Measurements from ENCODE around the gene CLNK. TPM values are rescaled to one million over a fixed set of nuclear protein-coding genes. Genes with fewer than 3 reads are reported as not detected.

The CLNK gene
- total RNA-seq, 4 donors from 2014 or later: 0.19 TPM; not detected in 3

- 69 to 71% methylated on average over 6 of the region's 6 CpGs for WGBS, 2 donors
- intact Hi-C loops (cut with DNase I): no loop called here
- TF ChIP-seq POLR2A (IDR thresholded peaks at IDR 0.05): no peak
- no peak for TF ChIP-seq CTCF (IDR thresholded peaks at IDR 0.05)
- no peaks in the 10 kb centered on the region for H3K9me3 ChIP-seq
- H3K36me3 ChIP-seq: no peaks in the 10 kb centered on the region
- H3K27me3 ChIP-seq: no peaks in the 10 kb centered on the region
- H3K27ac ChIP-seq: no peak overlapping the region
- DNase-seq: no peak
- H3K4me1 ChIP-seq: peaks cover 0 to under 1% (median 0%) of the 10 kb centered on the region in 3 donors
- no peak overlapping the region for H3K4me3 ChIP-seq
These were observed 4.3 kb upstream of the CLNK start for GRCh38 chr4:10688846-10689245.

GRCh38 chr4:10688022-10688421 is 3.5 kb upstream of the CLNK start:
- no peaks in the 10 kb centered on the region for H3K36me3 ChIP-seq
- no peak overlapping the region for H3K27ac ChIP-seq
- no peak for DNase-seq
- H3K9me3 ChIP-seq: no peaks in the 10 kb centered on the region
- WGBS, 2 donors: 85 to 89% methylated on average over 3 of the region's 3 CpGs
- no peak overlapping the region for H3K4me3 ChIP-seq
- no peaks in the 10 kb centered on the region for H3K4me1 ChIP-seq
- no peaks in the 10 kb centered on the region for H3K27me3 ChIP-seq
- intact Hi-C loops (cut with DNase I): no loop called here
- TF ChIP-seq POLR2A (IDR thresholded peaks at IDR 0.05): no peak
- no peak for TF ChIP-seq CTCF (IDR thresholded peaks at IDR 0.05)

- DNase-seq: no peak
- Histone ChIP-seq H3K9me3 (no peaks in the 10 kb centered on the region), H3K27ac (no peak overlapping the region), H3K27me3 (no peaks in the 10 kb centered on the region), H3K4me3 (no peak overlapping the region), H3K4me1 (no peaks in the 10 kb centered on the region), H3K36me3 (no peaks in the 10 kb centered on the region)
- intact Hi-C loops (cut with DNase I): no loop called here
- WGBS, 2 donors: 79 to 80% methylated on average over 5 of the region's 5 CpGs
- TF ChIP-seq POLR2A (IDR thresholded peaks at IDR 0.05): no peak
- no peak for TF ChIP-seq CTCF (IDR thresholded peaks at IDR 0.05)
These were observed 3.0 kb upstream of the CLNK start for GRCh38 chr4:10687526-10687925.

- WGBS, 2 donors: 81% methylated on average over 3 of the region's 3 CpGs
These were observed 2.2 kb downstream of the CLNK start for GRCh38 chr4:10682397-10682796.

More at GRCh38 chr4:10682397-10682796, 2.2 kb downstream of the CLNK start:
- no peak for TF ChIP-seq CTCF (IDR thresholded peaks at IDR 0.05)
- TF ChIP-seq POLR2A (IDR thresholded peaks at IDR 0.05): no peak
- no peak overlapping the region for H3K27ac ChIP-seq
- no peaks in the 10 kb centered on the region for H3K4me1 ChIP-seq
- no peaks in the 10 kb centered on the region for H3K9me3 ChIP-seq
- no peaks in the 10 kb centered on the region for H3K27me3 ChIP-seq
- no peak overlapping the region for H3K4me3 ChIP-seq
- no peak for DNase-seq
- intact Hi-C loops (cut with DNase I): no loop called here
- H3K36me3 ChIP-seq: no peaks in the 10 kb centered on the region

All from esophagus squamous epithelium (tissue), 5 donors.